PC-9 (cell line): Measurements from ENCODE around the gene TRIM27. TPM values are rescaled to one million over a fixed set of nuclear protein-coding genes. Genes with fewer than 3 reads are reported as not detected.

Experiments
- total RNA-seq: library from RNA; stranded (reverse); gene quantifications from 2 replicates; pipeline ENCODE4 v1.2.3, GENCODE V29; 2021

Gene TRIM27
- total RNA-seq, 1 experiment from 2014 or later, result 86.2 TPM

Other genes starting within 250 kb of the TRIM27 start
- gene ZNF311, start 81.3 kb upstream of the TRIM27 start, total RNA-seq, result 2.1 TPM in 2 replicates
- gene OR2W1, start 121.2 kb upstream of the TRIM27 start, total RNA-seq, result not detected in 2 replicates
- gene OR2B3, start 163.3 kb upstream of the TRIM27 start, total RNA-seq, result not detected in 2 replicates
- gene OR2J1, start 175.5 kb upstream of the TRIM27 start, total RNA-seq, result not detected in 2 replicates
- gene OR2J3, start 184.1 kb upstream of the TRIM27 start, total RNA-seq, result not detected in 2 replicates
- not detected in 2 replicates for gene OR2J2, start 246.9 kb upstream of the TRIM27 start, total RNA-seq